ENCODE results near the gene UAP1L1.
"Not testable (repeated sequence)": the region's sequence is repeated elsewhere in the genome, so short reads cannot be mapped to it uniquely, and the experiment has no call there.

Gene UAP1L1

GRCh38 chr9:137110147-137110910 is 33.0 kb downstream of the UAP1L1 start:
- DNase-seq = peak in 2 of 10 donors; percentile 67 to 84
- intact Hi-C loops (cut with DNase I) = no loop called here

GRCh38 chr9:137110911-137111787 is 33.8 kb downstream of the UAP1L1 start:
- DNase-seq = peak in 1 of 10 donors; percentile 55
- intact Hi-C loops (cut with DNase I) = no loop called here

GRCh38 chr9:137111788-137112563 is 34.7 kb downstream of the UAP1L1 start:
- DNase-seq = peak in 2 of 10 donors; percentile 57 to 81
- intact Hi-C loops (cut with DNase I) = no loop called here

- intact Hi-C loops (cut with DNase I) = no loop called here
- peak in 1 of 10 donors; percentile 69 for DNase-seq
Observed at GRCh38 chr9:137112564-137113384, 35.5 kb downstream of the UAP1L1 start.

- intact Hi-C loops (cut with DNase I) = no loop called here
- peak in 2 of 10 donors; percentile 72 to 85 for DNase-seq
Observed at GRCh38 chr9:137113385-137114159, 36.3 kb downstream of the UAP1L1 start.

- intact Hi-C loops (cut with DNase I) = no loop called here
- DNase-seq = no peak
Observed at GRCh38 chr9:137114220-137114612, 36.9 kb downstream of the UAP1L1 start.

- intact Hi-C loops (cut with DNase I) = no loop called here
- DNase-seq = peak; percentile 61 to 97 (median 78)
Observed at GRCh38 chr9:137114613-137115393, 37.5 kb downstream of the UAP1L1 start, which contains the start of gene DPP7. TSS of gene DPP7 (minus strand) at chr9:137114733. CDS start at chr9:137114713, 20 bp downstream.

GRCh38 chr9:137115394-137116026 is 38.2 kb downstream of the UAP1L1 start:
- DNase-seq = no peak
- intact Hi-C loops (cut with DNase I) = no loop called here

- DNase-seq = no peak
- intact Hi-C loops (cut with DNase I) = no loop called here
Observed at GRCh38 chr9:137116027-137116507, 38.8 kb downstream of the UAP1L1 start.

- intact Hi-C loops (cut with DNase I) = no loop called here
Observed at GRCh38 chr9:137116728-137117127, 39.4 kb downstream of the UAP1L1 start.

GRCh38 chr9:137117269-137117731 is 40.0 kb downstream of the UAP1L1 start:
- peak in 1 of 10 donors; percentile 80 for DNase-seq

More at GRCh38 chr9:137116728-137117127, 39.4 kb downstream of the UAP1L1 start:
- DNase-seq = peak in 4 of 10 donors; percentile 36 to 88 (median 77)

GRCh38 chr9:137118092-137118603 is 40.8 kb downstream of the UAP1L1 start:
- DNase-seq = peak in 1 of 10 donors; percentile 84
- intact Hi-C loops (cut with DNase I) = loop anchor here (2.0 kb wide), 1 partner anchor 109 kb away; the partner anchor contains the start of gene RNF224

More at GRCh38 chr9:137117269-137117731, 40.0 kb downstream of the UAP1L1 start:
- intact Hi-C loops (cut with DNase I) = no loop called here

- DNase-seq; intact Hi-C loops (cut with DNase I): not testable (repeated sequence)
Observed at GRCh38 chr9:137121927-137122795, 44.8 kb downstream of the UAP1L1 start.

GRCh38 chr9:137122796-137123467 is 45.6 kb downstream of the UAP1L1 start:
- DNase-seq; intact Hi-C loops (cut with DNase I): not testable (repeated sequence)

- intact Hi-C loops (cut with DNase I) = no loop called here
- DNase-seq = no peak
Observed at GRCh38 chr9:137123468-137123837, 46.1 kb downstream of the UAP1L1 start.
